BLaER1 treated with 17β-estradiol and CSF1 and Interleukin-3, amounts not matched to agents 10 nM and 100 nM (cell line): ENCODE results near the gene RHOBTB3.
A peak's percentile ranks its signal among the peaks of the same experiment; 100 is the strongest.

ENCODE experiments used
- H3K27ac ChIP-seq, 11 experiments: shearing (Covaris generic); formaldehyde crosslinking; 2 replicates each; pipeline ENCODE4 v1.8.1; 2022
- H3K27me3 ChIP-seq, 11 experiments: shearing (Covaris generic); formaldehyde crosslinking; 2 replicates each; pipeline ENCODE4 v1.8.1; 2022
- H3K36me3 ChIP-seq, 11 experiments: shearing (Covaris generic); formaldehyde crosslinking; 2 replicates each; pipeline ENCODE4 v1.8.1; 2022
- H3K4me1 ChIP-seq, 10 experiments: shearing (Covaris generic); formaldehyde crosslinking; 2 replicates each; pipeline ENCODE4 v1.8.1; 2022
- H3K4me2 ChIP-seq, 11 experiments: shearing (Covaris generic); formaldehyde crosslinking; 2 replicates each; pipeline ENCODE4 v1.8.1; 2022
- H3K4me3 ChIP-seq, 10 experiments: shearing (Covaris generic); formaldehyde crosslinking; 2 replicates each; pipeline ENCODE4 v1.8.1; 2022
- H3K9ac ChIP-seq, 11 experiments: shearing (Covaris generic); formaldehyde crosslinking; 2 replicates each; pipeline ENCODE4 v1.8.1; 2022
- H3K9me3 ChIP-seq, 11 experiments: shearing (Covaris generic); formaldehyde crosslinking; replicated peaks in 1 of 11; 2 replicates each; pipeline ENCODE4 v1.8.1; 2022
- H4K20me1 ChIP-seq, 11 experiments: shearing (Covaris generic); formaldehyde crosslinking; 2 replicates each; pipeline ENCODE4 v1.8.1; 2022
- Cebpa-rat ChIP-seq, 11 experiments: shearing (Covaris generic); IDR thresholded peaks; 2 replicates each; pipeline ENCODE4 v1.8.1; 2022

Gene RHOBTB3

DNA sequence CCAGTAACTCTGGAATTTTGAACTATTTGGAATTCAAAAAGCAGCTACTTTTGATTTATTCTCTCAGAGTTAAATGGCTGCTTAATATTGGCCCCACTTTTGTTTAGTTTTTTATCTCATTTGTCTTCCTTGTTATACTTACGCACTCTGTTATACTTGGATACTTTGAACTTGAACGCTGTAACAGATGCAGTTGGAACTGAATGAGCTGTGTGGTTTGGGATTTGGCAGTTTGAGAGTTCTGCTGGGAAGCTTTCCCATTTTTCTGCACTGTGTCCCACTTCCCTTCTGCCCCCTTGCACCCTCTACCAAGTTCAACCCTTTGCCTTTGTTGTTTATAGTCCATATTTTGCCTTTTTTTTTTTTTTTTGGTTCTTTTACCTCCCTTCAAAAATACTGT lies 3.8 kb downstream of the RHOBTB3 start:
- Histone ChIP-seq H3K27me3 (no peaks in the 10 kb centered on the region), H3K9me3 (peaks cover 0 to 16% (median 11%) of the 10 kb centered on the region in 11 experiments; a peak in 14 of 22 replicates), H3K36me3 (peaks cover 16 to 65% (median 33%) of the 10 kb centered on the region in 11 experiments; a peak in 21 of 22 replicates), H3K4me1 (peaks cover 60 to 82% (median 71%) of the 10 kb centered on the region in 10 experiments), H3K9ac (no peak overlapping the region), H3K4me2 (peak overlapping the region in 10 of 11 experiments; percentile 16 to 92 (median 84); a peak in 13 of 22 replicates), H3K27ac (no peak overlapping the region), H4K20me1 (peaks cover 0 to 15% (median 0%) of the 10 kb centered on the region in 11 experiments; a peak in 4 of 22 replicates), H3K4me3 (no peak overlapping the region)
- TF ChIP-seq Cebpa-rat (IDR thresholded peaks at IDR 0.05) = no peak

GRCh38 chr5:95735406-95735805 lies 4.3 kb downstream of the RHOBTB3 start:
- Histone ChIP-seq H3K9me3 (peaks cover 0 to 21% (median 14%) of the 10 kb centered on the region in 11 experiments; a peak in 14 of 22 replicates), H4K20me1 (peaks cover 0 to 15% (median 0%) of the 10 kb centered on the region in 11 experiments; a peak in 4 of 22 replicates), H3K9ac (no peak overlapping the region), H3K4me2 (peak overlapping the region in 10 of 11 experiments; percentile 16 to 92 (median 84); a peak in 11 of 22 replicates), H3K4me1 (peaks cover 59 to 80% (median 67%) of the 10 kb centered on the region in 10 experiments), H3K36me3 (peaks cover 20 to 70% (median 38%) of the 10 kb centered on the region in 11 experiments; a peak in 21 of 22 replicates), H3K4me3 (no peak overlapping the region), H3K27me3 (no peaks in the 10 kb centered on the region), H3K27ac (no peak overlapping the region)
- no peak for TF ChIP-seq Cebpa-rat (IDR thresholded peaks at IDR 0.05)

GRCh38 chr5:95738072-95738471 lies 6.9 kb downstream of the RHOBTB3 start:
- Histone ChIP-seq H3K9ac (peak overlapping the region in 6 of 11 experiments; percentile 15 to 51 (median 48); a peak in 8 of 22 replicates), H3K4me1 (peaks cover 49 to 70% (median 66%) of the 10 kb centered on the region in 10 experiments), H3K4me2 (peak overlapping the region; percentile 49 to 93 (median 85)), H3K4me3 (peak overlapping the region in 5 of 10 experiments; percentile 22 to 39 (median 25); a peak in 5 of 20 replicates), H3K27ac (peak overlapping the region in 9 of 11 experiments; percentile 38 to 78 (median 67); a peak in 17 of 22 replicates), H4K20me1 (peaks cover 0 to 16% (median 0%) of the 10 kb centered on the region in 11 experiments; a peak in 4 of 22 replicates), H3K9me3 (peaks cover 0 to 23% (median 15%) of the 10 kb centered on the region in 11 experiments; a peak in 14 of 22 replicates), H3K36me3 (peaks cover 22 to 97% (median 53%) of the 10 kb centered on the region in 11 experiments; a peak in 21 of 22 replicates), H3K27me3 (no peaks in the 10 kb centered on the region)
- TF ChIP-seq Cebpa-rat (IDR thresholded peaks at IDR 0.05) = no peak

DNA sequence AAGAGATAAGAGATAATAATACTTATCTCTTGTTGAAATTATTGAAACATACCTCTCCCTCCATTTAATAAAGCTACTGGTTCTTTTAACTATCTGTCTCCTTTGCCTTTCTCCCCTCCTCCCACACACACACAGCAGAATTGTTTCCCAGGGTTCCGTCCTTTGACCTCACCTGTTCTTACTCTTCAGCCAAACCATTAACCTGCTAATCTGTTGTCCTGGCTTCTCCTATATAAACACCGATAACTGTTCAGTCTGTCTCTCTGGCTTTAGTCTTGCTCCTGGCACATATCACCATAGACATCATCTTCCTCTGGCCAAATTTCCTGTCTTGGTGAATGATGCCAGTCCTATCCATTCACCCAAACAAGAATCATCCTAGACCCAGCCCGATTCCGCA lies 7.7 kb downstream of the RHOBTB3 start:
- no peak for TF ChIP-seq Cebpa-rat (IDR thresholded peaks at IDR 0.05)
- H3K27me3 ChIP-seq = no peaks in the 10 kb centered on the region
- H4K20me1 ChIP-seq = peaks cover 0 to 24% (median 0%) of the 10 kb centered on the region in 11 experiments; a peak in 4 of 22 replicates
- H3K27ac ChIP-seq = peak overlapping the region in 9 of 11 experiments; percentile 38 to 78 (median 67); a peak in 15 of 22 replicates
- peaks cover 0 to 23% (median 15%) of the 10 kb centered on the region in 11 experiments; a peak in 14 of 22 replicates for H3K9me3 ChIP-seq
- peak overlapping the region; percentile 49 to 93 (median 85); a peak in 20 of 22 replicates for H3K4me2 ChIP-seq
- peak overlapping the region in 3 of 11 experiments; percentile 15 to 46 (median 19); a peak in 2 of 22 replicates for H3K9ac ChIP-seq
- peaks cover 41 to 70% (median 60%) of the 10 kb centered on the region in 10 experiments for H3K4me1 ChIP-seq
- H3K36me3 ChIP-seq = peaks cover 26 to 98% (median 59%) of the 10 kb centered on the region in 11 experiments; a peak in 21 of 22 replicates
- peak overlapping the region in 1 of 10 experiments; percentile 39; a peak in 1 of 20 replicates for H3K4me3 ChIP-seq

DNA sequence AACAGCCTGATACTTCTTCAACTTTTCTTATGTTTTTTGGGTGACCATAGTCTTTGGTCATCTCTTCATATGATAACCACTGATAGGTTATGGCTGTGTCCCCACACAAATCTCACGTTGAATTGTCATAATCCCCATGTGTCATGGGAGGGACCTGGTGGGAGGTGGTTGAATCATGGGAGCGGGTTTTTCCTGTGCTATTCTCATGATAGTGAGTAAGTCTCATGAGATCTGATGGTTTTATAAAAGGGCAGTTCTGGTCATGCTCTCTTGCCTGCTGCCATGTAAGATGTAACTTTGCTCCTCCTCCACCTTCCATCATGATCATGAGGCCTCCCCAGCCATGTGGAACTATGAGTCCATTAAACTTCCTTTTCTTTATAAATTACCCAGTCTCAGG lies 8.7 kb downstream of the RHOBTB3 start:
- no peak for TF ChIP-seq Cebpa-rat (IDR thresholded peaks at IDR 0.05)
- Histone ChIP-seq H3K4me3 (no peak overlapping the region), H4K20me1 (peaks cover 0 to 24% (median 0%) of the 10 kb centered on the region in 11 experiments; a peak in 4 of 22 replicates), H3K4me1 (peaks cover 34 to 63% (median 52%) of the 10 kb centered on the region in 10 experiments), H3K36me3 (peaks cover 30 to 98% (median 69%) of the 10 kb centered on the region in 11 experiments), H3K27me3 (no peaks in the 10 kb centered on the region), H3K4me2 (peak overlapping the region; percentile 8 to 93 (median 19); a peak in 17 of 22 replicates), H3K27ac (peak overlapping the region in 5 of 11 experiments; percentile 22 to 78 (median 35); a peak in 6 of 22 replicates), H3K9me3 (peaks cover 0 to 23% (median 15%) of the 10 kb centered on the region in 11 experiments; a peak in 14 of 22 replicates), H3K9ac (no peak overlapping the region)

GRCh38 chr5:95741458-95741857 lies 10.3 kb downstream of the RHOBTB3 start:
- no peak overlapping the region for H3K27ac ChIP-seq
- no peak overlapping the region for H3K4me2 ChIP-seq
- peaks cover 0 to 23% (median 15%) of the 10 kb centered on the region in 11 experiments; a peak in 14 of 22 replicates for H3K9me3 ChIP-seq
- H3K4me1 ChIP-seq = peaks cover 30 to 50% (median 44%) of the 10 kb centered on the region in 10 experiments
- H3K36me3 ChIP-seq = peaks cover 36 to 98% (median 71%) of the 10 kb centered on the region in 11 experiments
- H3K4me3 ChIP-seq = no peak overlapping the region
- no peaks in the 10 kb centered on the region for H3K27me3 ChIP-seq
- no peak for TF ChIP-seq Cebpa-rat (IDR thresholded peaks at IDR 0.05)
- H4K20me1 ChIP-seq = peaks cover 0 to 24% (median 0%) of the 10 kb centered on the region in 11 experiments; a peak in 4 of 22 replicates
- no peak overlapping the region for H3K9ac ChIP-seq

DNA sequence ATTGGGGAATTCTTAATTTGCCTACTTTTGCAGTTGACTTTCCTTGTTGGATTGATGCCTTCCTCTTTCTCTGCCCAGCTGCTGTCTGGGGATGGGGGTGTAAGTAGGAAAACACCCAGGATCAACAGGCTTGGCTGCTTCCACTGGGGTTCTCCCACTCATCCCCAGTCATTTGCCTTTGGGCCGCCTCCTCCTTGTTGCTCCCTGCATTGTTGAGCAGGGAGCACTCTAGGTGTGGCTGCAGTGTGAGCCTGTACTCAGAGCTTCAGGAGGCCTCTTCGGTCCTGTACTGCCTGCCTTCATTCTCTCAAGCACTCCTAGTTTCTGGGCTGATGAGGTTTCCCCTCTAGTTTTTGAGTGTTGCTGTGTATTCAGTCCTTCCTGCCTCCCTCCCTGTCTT lies 12.1 kb downstream of the RHOBTB3 start:
- Histone ChIP-seq H3K4me2 (peak overlapping the region in 4 of 11 experiments; percentile 19 to 48 (median 25); a peak in 4 of 22 replicates), H3K4me1 (peaks cover 18 to 33% (median 27%) of the 10 kb centered on the region in 10 experiments), H3K9ac (no peak overlapping the region), H3K9me3 (peaks cover 0 to 23% (median 15%) of the 10 kb centered on the region in 11 experiments; a peak in 14 of 22 replicates), H3K36me3 (peaks cover 45 to 96% (median 75%) of the 10 kb centered on the region in 11 experiments), H3K27me3 (no peaks in the 10 kb centered on the region), H3K27ac (no peak overlapping the region), H4K20me1 (peaks cover 0 to 12% (median 0%) of the 10 kb centered on the region in 11 experiments; a peak in 2 of 22 replicates), H3K4me3 (no peak overlapping the region)
- TF ChIP-seq Cebpa-rat (IDR thresholded peaks at IDR 0.05) = no peak

DNA sequence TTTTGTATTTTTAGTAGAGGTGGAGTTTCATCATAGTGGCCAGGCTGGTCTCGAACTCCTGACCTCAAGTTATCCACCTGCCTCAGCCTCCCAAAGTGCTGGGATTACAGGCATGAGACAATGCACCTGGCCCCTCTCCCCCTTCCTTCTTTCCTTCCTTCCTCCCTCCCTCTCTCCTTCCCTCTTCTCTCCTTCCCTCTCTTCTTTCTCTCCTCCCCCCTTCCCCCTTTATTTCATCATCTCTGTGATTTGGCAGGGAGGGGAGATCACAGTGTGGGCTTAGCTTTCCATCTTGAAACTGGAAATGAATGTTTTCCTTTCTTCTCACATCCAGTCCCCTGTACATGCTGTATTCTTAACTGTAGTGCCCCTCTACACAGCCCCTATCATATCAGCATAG lies 12.7 kb downstream of the RHOBTB3 start:
- H3K27ac ChIP-seq = no peak overlapping the region
- peaks cover 13 to 27% (median 21%) of the 10 kb centered on the region in 10 experiments for H3K4me1 ChIP-seq
- H3K36me3 ChIP-seq = peaks cover 49 to 96% (median 74%) of the 10 kb centered on the region in 11 experiments
- H4K20me1 ChIP-seq = peaks cover 0 to 9% (median 0%) of the 10 kb centered on the region in 11 experiments; a peak in 2 of 22 replicates
- no peak for TF ChIP-seq Cebpa-rat (IDR thresholded peaks at IDR 0.05)
- no peaks in the 10 kb centered on the region for H3K27me3 ChIP-seq
- H3K4me3 ChIP-seq = no peak overlapping the region
- H3K9me3 ChIP-seq = peaks cover 0 to 17% (median 15%) of the 10 kb centered on the region in 11 experiments; a peak in 14 of 22 replicates
- H3K9ac ChIP-seq = no peak overlapping the region
- H3K4me2 ChIP-seq = peak overlapping the region in 2 of 11 experiments; percentile 3 to 48; a peak in 1 of 22 replicates

DNA sequence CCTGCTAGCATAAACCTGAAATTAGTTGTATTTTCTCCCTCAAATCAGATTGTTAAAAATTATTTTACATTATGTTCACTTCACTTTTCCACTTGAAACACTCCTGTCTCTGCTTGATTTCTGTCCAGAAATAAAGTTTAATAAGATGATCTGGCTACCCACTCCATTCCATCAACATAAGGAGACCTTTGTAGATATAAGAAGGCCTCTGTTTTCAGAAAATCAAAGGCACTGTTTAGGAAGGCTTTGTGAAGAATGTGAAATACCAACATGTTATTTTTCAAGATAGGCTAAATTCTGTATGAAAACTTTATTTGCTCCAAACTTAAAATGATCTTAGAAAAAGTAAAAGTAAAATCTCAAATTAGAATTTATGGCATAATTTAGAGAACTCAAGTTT lies 15.1 kb downstream of the RHOBTB3 start:
- Histone ChIP-seq H3K36me3 (peaks cover 53 to 97% (median 80%) of the 10 kb centered on the region in 11 experiments), H3K4me3 (no peak overlapping the region), H3K9ac (no peak overlapping the region), H4K20me1 (peaks cover 0 to 9% (median 0%) of the 10 kb centered on the region in 11 experiments; a peak in 2 of 22 replicates), H3K4me1 (peaks cover 0 to 17% (median 9%) of the 10 kb centered on the region in 10 experiments; a peak in 10 of 20 replicates), H3K27me3 (no peaks in the 10 kb centered on the region), H3K4me2 (no peak overlapping the region), H3K27ac (no peak overlapping the region), H3K9me3 (no peaks in the 10 kb centered on the region)
- no peak for TF ChIP-seq Cebpa-rat (IDR thresholded peaks at IDR 0.05)
